ENCODE measurements around the gene GLB1L2. TPM values are rescaled to one million over a fixed set of nuclear protein-coding genes. Genes with fewer than 3 reads are reported as not detected.

Gene GLB1L2
- total and polyA plus RNA-seq, 2 donors (not counting 1 experiment from before 2014, with no cell fraction given): under 0.01 to 0.11 TPM

DNA sequence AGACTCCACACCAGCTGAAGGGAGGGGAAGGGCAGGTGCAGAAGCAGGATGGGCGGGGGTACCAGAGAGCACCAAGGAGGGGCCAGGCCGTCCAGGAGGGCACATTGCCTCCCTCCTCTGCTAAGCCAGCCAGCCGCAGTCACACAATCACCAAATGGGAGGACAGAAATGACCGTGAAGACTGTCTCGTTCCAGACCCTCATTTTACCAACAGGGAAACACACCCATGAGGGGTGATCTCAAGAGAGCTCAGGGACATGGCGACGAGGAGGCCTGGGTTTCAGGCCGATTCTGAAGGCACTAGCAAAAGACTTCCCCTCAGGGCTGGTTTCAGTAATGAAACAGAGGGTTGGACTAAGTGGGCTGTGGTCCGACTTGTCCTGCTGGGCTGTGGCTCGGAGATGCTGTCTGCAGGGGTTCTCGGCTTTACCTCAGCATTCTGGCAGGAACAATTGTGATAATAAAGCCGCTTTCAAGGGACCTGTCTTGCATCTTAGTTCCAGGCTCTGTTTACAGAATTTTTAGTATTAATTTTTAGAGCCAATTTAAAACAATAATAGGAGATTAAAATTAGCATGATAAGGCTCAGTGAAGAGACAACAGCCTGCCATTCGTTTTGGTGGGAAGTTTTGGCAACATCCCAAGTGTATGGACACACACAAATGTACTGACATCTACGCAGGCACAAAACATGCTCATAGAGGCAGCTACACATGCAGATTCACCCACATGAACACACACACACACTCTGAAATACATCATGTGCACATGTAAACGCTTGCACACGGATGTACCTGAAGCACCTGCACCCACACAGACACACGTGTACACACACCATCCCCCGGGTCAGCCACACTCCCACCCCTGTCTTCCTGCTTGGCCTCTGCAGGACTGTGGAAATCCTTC lies 82.3 kb downstream of the GLB1L2 start:
- no peak for TF ChIP-seq EZH2 (IDR thresholded peaks at IDR 0.05; ENCODE audit: low read length, missing control alignments)
- TF ChIP-seq, protein P1, sequence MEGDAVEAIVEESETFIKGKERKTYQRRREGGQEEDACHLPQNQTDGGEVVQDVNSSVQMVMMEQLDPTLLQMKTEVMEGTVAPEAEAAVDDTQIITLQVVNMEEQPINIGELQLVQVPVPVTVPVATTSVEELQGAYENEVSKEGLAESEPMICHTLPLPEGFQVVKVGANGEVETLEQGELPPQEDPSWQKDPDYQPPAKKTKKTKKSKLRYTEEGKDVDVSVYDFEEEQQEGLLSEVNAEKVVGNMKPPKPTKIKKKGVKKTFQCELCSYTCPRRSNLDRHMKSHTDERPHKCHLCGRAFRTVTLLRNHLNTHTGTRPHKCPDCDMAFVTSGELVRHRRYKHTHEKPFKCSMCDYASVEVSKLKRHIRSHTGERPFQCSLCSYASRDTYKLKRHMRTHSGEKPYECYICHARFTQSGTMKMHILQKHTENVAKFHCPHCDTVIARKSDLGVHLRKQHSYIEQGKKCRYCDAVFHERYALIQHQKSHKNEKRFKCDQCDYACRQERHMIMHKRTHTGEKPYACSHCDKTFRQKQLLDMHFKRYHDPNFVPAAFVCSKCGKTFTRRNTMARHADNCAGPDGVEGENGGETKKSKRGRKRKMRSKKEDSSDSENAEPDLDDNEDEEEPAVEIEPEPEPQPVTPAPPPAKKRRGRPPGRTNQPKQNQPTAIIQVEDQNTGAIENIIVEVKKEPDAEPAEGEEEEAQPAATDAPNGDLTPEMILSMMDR (conservative IDR thresholded peaks at IDR 0.05 in 1 of 2, IDR thresholded peaks at IDR 0.05 in 1 of 2; ENCODE audit: low read depth in 1 of 2, low read length in 2 of 2): no peak

DNA sequence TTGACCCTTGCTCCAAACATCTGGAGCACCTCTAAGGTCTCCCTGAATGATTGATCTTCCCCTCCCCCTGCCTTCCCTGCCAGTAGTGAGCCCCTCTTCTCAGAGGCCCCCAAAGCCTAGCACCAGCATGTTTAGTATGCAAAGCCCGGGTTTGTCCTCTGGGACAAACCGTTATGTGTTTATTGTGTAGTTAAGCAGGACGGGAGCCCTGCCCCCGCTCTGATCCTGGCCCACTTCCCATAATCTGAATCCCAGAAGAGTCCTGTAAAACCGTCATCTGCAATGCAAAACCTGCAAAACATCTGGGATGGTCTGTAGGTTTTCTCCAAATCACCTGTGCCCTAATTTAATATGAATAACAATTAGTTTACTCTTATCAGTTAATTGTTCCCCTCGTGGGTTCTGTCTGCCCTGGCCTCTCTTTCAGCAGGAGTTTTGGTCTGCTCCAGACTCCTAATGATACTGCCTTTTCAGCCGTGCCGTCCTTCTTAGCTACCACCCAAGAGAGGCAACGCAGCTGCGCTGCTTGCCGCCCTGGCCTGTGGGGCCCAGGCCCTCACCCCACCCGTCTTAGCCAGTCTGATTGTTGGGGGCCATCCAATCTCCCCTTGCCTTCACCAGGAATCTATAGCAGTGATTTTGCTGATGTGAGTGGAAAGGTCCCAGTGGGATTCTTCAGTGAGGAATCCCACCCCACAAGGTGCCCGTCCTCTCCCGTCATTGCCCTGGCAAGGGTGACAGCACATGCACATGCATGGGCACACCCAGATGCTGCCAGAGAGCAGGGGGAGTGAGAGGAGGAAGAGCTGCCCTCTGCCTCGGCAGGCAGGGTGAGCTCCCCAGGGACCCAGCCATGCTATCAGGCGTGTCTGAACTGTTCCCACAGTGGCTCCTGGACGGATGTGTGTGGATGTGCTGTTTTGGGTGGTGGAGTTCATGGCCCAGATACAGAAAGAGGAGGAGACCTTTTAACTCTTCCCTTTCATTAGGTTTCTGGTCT lies 83.3 kb downstream of the GLB1L2 start:
- Histone ChIP-seq H3K9me3 (ENCODE audit: control insufficient read depth, insufficient read depth, low read depth, low read length) (no peaks in the 10 kb centered on the region), H3K27ac (ENCODE audit: insufficient read depth, low read length) (no peak overlapping the region), H3K4me2 (ENCODE audit: extremely low read depth, insufficient read depth, low read length) (no peak overlapping the region), H3K27me3 (ENCODE audit: control insufficient read depth, insufficient read depth, low read length) (peaks cover 3% of the 10 kb centered on the region), H2AFZ (ENCODE audit: low read length) (no peak overlapping the region), H4K20me1 (ENCODE audit: control insufficient read depth, extremely low read depth, insufficient read depth, low read length) (no peaks in the 10 kb centered on the region), H3K36me3 (ENCODE audit: control insufficient read depth, insufficient read depth, low read length) (no peaks in the 10 kb centered on the region), H3K4me3 (replicated peaks in 1 of 4; ENCODE audit: control extremely low read depth in 1 of 4, insufficient read depth in 1 of 4, low read depth in 3 of 4, low read length in 4 of 4) (no peak overlapping the region), H3K79me2 (ENCODE audit: control insufficient read depth, insufficient read depth, low read length) (no peaks in the 10 kb centered on the region), H3K4me1 (ENCODE audit: control insufficient read depth, extremely low read depth, insufficient read depth, low read length) (no peaks in the 10 kb centered on the region), H3K9ac (ENCODE audit: insufficient read depth, low read length) (no peak overlapping the region)
- TF ChIP-seq, protein P1 (conservative IDR thresholded peaks at IDR 0.05 in 1 of 2, IDR thresholded peaks at IDR 0.05 in 1 of 2; ENCODE audit: low read depth in 1 of 2, low read length in 2 of 2): no peak
- TF ChIP-seq EZH2 (IDR thresholded peaks at IDR 0.05; ENCODE audit: low read length, missing control alignments): no peak
- DNase-seq (ENCODE audit: low read depth in 2 of 2): no peak

More for the DNA sequence above, 82.3 kb downstream of the GLB1L2 start:
- Histone ChIP-seq H3K27ac (ENCODE audit: insufficient read depth, low read length) (no peak overlapping the region), H3K79me2 (ENCODE audit: control insufficient read depth, insufficient read depth, low read length) (no peaks in the 10 kb centered on the region), H3K9me3 (ENCODE audit: control insufficient read depth, insufficient read depth, low read depth, low read length) (no peaks in the 10 kb centered on the region), H3K4me3 (replicated peaks in 1 of 4; ENCODE audit: control extremely low read depth in 1 of 4, insufficient read depth in 1 of 4, low read depth in 3 of 4, low read length in 4 of 4) (no peak overlapping the region), H4K20me1 (ENCODE audit: control insufficient read depth, extremely low read depth, insufficient read depth, low read length) (no peaks in the 10 kb centered on the region), H2AFZ (ENCODE audit: low read length) (no peak overlapping the region), H3K4me1 (ENCODE audit: control insufficient read depth, extremely low read depth, insufficient read depth, low read length) (no peaks in the 10 kb centered on the region), H3K27me3 (ENCODE audit: control insufficient read depth, insufficient read depth, low read length) (peaks cover 3% of the 10 kb centered on the region), H3K9ac (ENCODE audit: insufficient read depth, low read length) (no peak overlapping the region), H3K36me3 (ENCODE audit: control insufficient read depth, insufficient read depth, low read length) (no peaks in the 10 kb centered on the region), H3K4me2 (ENCODE audit: extremely low read depth, insufficient read depth, low read length) (no peak overlapping the region)
- no peak for DNase-seq (ENCODE audit: low read depth in 2 of 2)

DNA sequence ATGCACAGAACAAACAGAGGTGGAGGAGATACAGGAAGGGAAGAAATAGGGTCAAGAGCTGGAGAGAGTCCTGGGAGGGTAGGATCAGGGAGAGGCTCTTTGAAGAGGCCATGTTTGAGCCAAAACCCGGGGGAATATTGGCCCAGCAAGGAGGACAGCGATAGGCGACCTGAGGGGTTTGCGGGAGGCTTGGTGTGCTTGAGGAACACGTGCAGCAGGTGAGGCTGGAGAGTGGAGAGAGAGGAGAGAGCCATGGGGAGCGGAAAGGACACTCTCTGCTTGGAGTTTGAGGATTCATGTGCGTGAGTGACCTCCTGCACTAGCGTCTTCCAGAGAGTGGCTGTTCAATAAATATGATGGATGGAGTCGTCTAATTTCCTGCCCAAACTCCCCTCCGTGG lies 84.9 kb downstream of the GLB1L2 start:
- DNase-seq (ENCODE audit: low read depth in 2 of 2): no peak
- TF ChIP-seq, protein P1 (conservative IDR thresholded peaks at IDR 0.05 in 1 of 2, IDR thresholded peaks at IDR 0.05 in 1 of 2; ENCODE audit: low read depth in 1 of 2, low read length in 2 of 2): no peak
- TF ChIP-seq EZH2 (IDR thresholded peaks at IDR 0.05; ENCODE audit: low read length, missing control alignments): no peak
- Histone ChIP-seq H3K27ac (ENCODE audit: insufficient read depth, low read length) (no peak overlapping the region), H2AFZ (ENCODE audit: low read length) (no peak overlapping the region), H3K79me2 (ENCODE audit: control insufficient read depth, insufficient read depth, low read length) (no peaks in the 10 kb centered on the region), H3K4me3 (replicated peaks in 1 of 4; ENCODE audit: control extremely low read depth in 1 of 4, insufficient read depth in 1 of 4, low read depth in 3 of 4, low read length in 4 of 4) (no peak overlapping the region), H3K4me2 (ENCODE audit: extremely low read depth, insufficient read depth, low read length) (no peak overlapping the region), H3K9ac (ENCODE audit: insufficient read depth, low read length) (no peak overlapping the region), H4K20me1 (ENCODE audit: control insufficient read depth, extremely low read depth, insufficient read depth, low read length) (no peaks in the 10 kb centered on the region), H3K4me1 (ENCODE audit: control insufficient read depth, extremely low read depth, insufficient read depth, low read length) (no peaks in the 10 kb centered on the region), H3K9me3 (ENCODE audit: control insufficient read depth, insufficient read depth, low read depth, low read length) (no peaks in the 10 kb centered on the region), H3K36me3 (ENCODE audit: control insufficient read depth, insufficient read depth, low read length) (no peaks in the 10 kb centered on the region), H3K27me3 (ENCODE audit: control insufficient read depth, insufficient read depth, low read length) (peaks cover 3% of the 10 kb centered on the region)
